HG02938 (cell line): ENCODE data around the gene NLGN2.

Source experiments
- ATAC-seq: cut with Tn5 transposase; IDR thresholded peaks from one replicate; pipeline ENCODE4 v1.9.1; 2021; ENCODE audit warnings: mild to moderate bottlenecking, moderate library complexity; ENCODE audit not compliant: unreplicated experiment

The NLGN2 gene

DNA sequence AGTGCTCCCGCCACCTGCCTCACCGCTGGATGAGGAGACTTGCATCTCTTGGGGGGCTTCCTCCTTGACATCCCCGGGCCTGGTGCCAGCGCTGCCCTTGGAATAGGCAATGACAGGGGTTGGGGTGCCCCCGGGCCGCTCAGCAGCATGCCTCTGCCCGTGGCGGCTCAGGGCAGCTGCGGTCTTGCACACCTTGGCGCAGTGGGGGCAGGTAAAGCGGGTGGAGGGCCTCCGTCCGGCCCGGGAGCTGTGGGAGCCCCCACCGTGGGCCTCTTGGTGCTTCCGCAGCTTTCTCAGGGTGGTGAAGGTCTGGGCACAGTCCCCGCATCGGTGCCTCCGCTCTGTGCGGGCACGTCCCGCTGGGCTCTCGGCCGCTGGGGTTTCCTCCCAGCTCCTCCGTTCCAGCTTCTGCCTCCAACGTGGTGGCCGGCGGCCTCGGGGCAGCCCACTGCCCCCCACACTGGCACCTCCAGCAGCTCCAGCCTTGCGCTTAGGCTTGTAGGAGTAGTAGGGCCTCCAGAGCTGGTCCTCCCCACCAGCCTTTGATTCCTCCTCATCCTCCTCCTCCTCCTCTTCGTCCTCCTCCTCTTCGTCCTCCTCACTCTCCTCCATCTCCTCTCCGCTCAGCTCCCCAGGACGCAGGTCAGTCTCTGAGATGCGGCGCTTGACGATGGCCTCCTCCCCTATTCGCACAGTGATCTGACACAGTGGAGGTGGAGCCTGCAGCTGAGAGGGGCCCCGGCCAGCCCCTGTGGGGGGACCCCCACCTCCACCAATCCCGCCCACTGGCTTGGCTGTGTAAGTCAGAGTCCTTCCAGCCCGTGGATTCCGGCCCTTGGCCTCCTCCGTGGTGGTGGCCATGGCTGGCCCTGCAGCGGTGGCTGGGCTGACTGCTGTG is 55.1 kb downstream of the NLGN2 start:
- ATAC-seq, result no peak

GRCh38 chr17:7463372-7463846 is 55.8 kb downstream of the NLGN2 start:
- ATAC-seq, result no peak

GRCh38 chr17:7464081-7464480 is 56.4 kb downstream of the NLGN2 start:
- no peak for ATAC-seq

DNA sequence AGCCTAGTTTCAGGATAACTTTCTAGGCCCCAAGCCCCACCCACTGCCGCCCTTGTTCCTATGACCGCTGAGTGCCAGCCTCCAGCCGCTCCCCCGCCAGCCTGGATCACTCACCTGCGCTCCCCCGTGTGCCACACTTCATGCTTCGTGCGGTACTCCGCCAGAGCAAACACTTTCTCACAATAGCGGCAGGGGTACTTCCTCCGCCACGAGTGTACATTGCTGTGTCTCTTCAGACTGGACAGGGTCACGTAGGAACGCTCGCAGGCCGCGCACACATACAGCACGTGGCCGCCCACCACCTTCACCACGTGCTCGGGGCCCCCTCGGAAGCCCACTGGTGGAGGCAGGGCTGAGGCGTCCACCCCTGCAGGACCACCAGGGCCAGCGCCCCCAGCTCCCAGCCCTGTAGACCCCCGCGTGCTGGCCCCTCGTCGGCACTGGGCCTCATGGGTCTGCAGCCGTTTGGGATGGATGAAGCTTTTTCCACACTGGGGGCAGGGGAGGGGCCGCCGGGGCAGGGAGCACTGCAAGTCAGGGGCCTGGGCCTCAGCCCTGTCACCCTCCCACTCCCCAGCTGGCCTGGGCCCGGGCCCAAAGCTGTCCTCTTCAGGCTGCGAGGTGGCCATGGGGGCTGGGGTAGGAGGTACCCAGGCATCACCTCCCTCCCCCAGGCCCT is 58.1 kb downstream of the NLGN2 start:
- no peak for ATAC-seq

GRCh38 chr17:7466318-7466638 is 58.6 kb downstream of the NLGN2 start:
- ATAC-seq, result no peak

DNA sequence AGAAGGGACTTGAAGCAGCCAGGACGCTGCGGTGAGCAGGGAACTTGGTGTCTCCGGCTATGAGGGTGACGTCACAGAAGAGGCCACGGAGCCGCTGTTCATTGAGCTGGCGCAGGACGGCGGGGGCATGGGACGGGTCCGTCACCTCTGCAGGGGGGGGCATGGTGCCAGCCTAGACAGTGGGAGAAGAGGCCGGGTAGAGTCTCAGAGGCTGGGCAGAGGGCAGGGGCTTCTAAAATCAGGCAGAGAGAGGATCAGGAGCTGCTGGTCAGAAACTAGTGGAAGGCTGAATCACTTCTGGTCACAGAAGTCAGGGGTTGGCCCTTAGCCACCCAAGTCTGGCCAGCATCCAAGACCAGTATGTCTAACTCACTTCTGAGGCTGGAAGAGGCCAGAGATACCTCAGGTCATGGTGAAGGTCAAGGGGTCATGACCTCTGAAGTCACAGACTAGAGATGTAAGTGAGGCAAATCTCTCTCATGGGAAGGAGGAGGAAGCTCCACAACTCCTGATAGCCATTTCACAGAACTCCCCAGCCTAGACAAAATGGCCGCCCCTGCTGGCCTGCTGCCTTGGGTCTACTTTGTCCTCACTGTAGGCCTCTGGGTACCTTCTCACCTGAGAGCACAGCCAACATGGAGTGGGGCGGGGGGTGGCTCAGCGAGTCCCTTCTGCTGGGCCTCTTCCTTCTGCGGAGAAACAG is 59.1 kb downstream of the NLGN2 start:
- no peak for ATAC-seq

GRCh38 chr17:7467498-7467897 is 59.9 kb downstream of the NLGN2 start:
- ATAC-seq, result no peak

DNA sequence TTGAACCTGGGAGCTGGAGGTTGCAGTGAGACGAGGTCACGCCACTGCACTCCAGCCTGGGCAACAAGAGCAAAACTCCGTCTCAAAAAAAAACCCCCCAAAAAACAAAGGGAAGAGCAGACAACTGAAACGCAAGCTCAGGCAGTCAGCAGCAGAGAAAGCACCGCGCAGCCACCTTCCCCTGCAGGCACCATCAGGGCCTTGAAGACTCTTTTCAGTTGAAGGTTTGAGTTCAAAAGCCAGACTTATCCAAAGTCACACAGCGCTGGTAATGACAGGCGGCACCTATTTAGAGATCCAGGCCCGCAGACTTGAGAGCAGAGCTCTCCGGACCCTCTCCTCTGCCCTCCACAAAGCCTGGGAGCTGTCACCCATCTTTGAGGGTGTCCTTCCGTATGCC is 60.6 kb downstream of the NLGN2 start:
- ATAC-seq, result no peak

DNA sequence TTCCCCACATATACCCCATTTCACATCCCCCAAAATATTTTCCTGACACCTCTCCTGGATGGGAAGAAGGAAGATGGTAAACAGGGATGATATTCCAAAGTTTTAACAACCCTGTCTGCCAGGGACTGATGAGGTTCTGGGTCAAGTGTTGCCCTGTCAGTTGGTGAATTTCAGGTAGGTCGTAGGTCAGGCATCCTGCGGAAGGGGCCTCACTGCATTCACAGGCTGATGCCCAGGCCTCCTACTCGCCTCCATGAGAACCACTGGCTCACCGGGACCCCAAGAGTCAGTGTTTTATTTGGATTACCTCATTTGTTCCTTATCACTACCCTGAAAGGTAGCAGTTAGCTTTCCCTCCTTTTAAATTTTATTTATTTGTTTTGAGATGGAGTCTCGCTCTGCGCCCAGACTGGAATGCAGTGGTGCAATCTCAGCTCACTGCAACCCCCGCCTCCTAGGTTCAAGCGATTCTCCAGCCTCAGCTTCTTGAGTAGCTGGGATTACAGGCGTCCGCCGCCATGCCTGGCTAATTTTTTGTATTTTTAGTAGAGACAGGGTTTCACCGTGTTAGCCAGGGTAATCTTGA is 61.3 kb downstream of the NLGN2 start:
- ATAC-seq, result no peak
